T-cell (primary cell): Measurements from ENCODE around the gene TACO1. TPM values are rescaled to one million over a fixed set of nuclear protein-coding genes. Genes with fewer than 3 reads are reported as not detected.
A peak's percentile ranks its signal among the peaks of the same experiment; 100 is the strongest.

Experiments
- ATAC-seq, 4 experiments: fragments of 200-7000 bp in 3 of 4; fragments of 150-1000 bp in 1 of 4; cut with Tn5 transposase; replicated peaks in 1 of 4; 1 replicate in 3 of 4; 2 replicates in 1 of 4; pipeline ENCODE4 v1.10.0; 2021; ENCODE audit warnings: moderate library complexity in 3 of 4, mild to moderate bottlenecking in 2 of 4, moderate number of reproducible peaks in 1 of 4
- CTCF ChIA-PET, 2 donors: fragments of 300-600 bp; sonication (Branson Sonifier 250); formaldehyde crosslinking; loops; one replicate each; lab custom pipeline; 2022; ENCODE audit warnings: antibody characterized with exemption in 2 of 2; lab: Charles Lee
- POLR2A ChIA-PET, 2 donors: fragments of 300-600 bp; sonication (Branson Sonifier 250); formaldehyde crosslinking; loops; one replicate each; lab custom pipeline; 2022; ENCODE audit warnings: antibody characterized with exemption in 2 of 2; lab: Charles Lee
- DNase-seq, 35 experiments: peaks; one replicate each; pipeline versions ENCODE4 v3.0.0 to v3.0.0-alpha.2; 2013 to 2023
- H3K27ac ChIP-seq: one replicate; pipeline ENCODE4 v1.5.1; 2013; ENCODE audit warnings: low read length
- H3K27me3 ChIP-seq, 2 experiments: replicated peaks in 1 of 2; 1 replicate in 1 of 2; 2 replicates in 1 of 2; pipeline versions ENCODE4 v1.6.1 to v1.7.0; 2013; ENCODE audit warnings: low read length in 1 of 2, mixed read lengths in 1 of 2; ENCODE audit not compliant: control insufficient read depth in 2 of 2, insufficient read depth in 2 of 2; ENCODE audit errors: extremely low read depth in 1 of 2
- H3K36me3 ChIP-seq, 2 donors: 1 replicate in 1 of 2; 2 replicates in 1 of 2; pipeline versions ENCODE4 v1.6.1 to v1.7.0; 2013; ENCODE audit warnings: low read length in 1 of 2; ENCODE audit not compliant: control insufficient read depth in 2 of 2, insufficient read depth in 1 of 2; ENCODE audit errors: extremely low read depth in 1 of 2
- H3K4me1 ChIP-seq, 2 experiments: 1 replicate in 1 of 2; 2 replicates in 1 of 2; pipeline versions ENCODE4 v1.6.1 to v1.7.0; 2013; ENCODE audit warnings: low read length in 2 of 2, mixed read lengths in 1 of 2; ENCODE audit not compliant: insufficient read depth in 2 of 2, control insufficient read depth in 1 of 2; ENCODE audit errors: extremely low read depth in 1 of 2
- H3K4me3 ChIP-seq, 2 donors: 1 replicate in 1 of 2; 2 replicates in 1 of 2; pipeline versions ENCODE4 v1.5.1 to v1.7.0; 2013; ENCODE audit warnings: mild to moderate bottlenecking in 2 of 2, low read length in 1 of 2, moderate library complexity in 1 of 2; ENCODE audit not compliant: control insufficient read depth in 1 of 2; ENCODE audit errors: extremely low read depth in 1 of 2
- H3K9me3 ChIP-seq: 2 replicates; pipeline ENCODE4 v1.7.0; 2013
- H3K27ac Mint-ChIP-seq, 2 donors: one replicate each; pipeline ENCODE4 v1.8.0; 2020 to 2021; ENCODE audit warnings: mild to moderate bottlenecking in 2 of 2, mixed read lengths in 2 of 2
- H3K27me3 Mint-ChIP-seq, 2 donors: one replicate each; pipeline ENCODE4 v1.8.0; 2021 to 2022; ENCODE audit warnings: mixed read lengths in 2 of 2
- H3K36me3 Mint-ChIP-seq: one replicate; pipeline ENCODE4 v1.8.0; 2021; ENCODE audit warnings: mixed read lengths
- H3K4me1 Mint-ChIP-seq, 3 donors: one replicate each; pipeline ENCODE4 v1.8.0; 2020 to 2022; ENCODE audit warnings: mixed read lengths in 3 of 3, mild to moderate bottlenecking in 1 of 3
- H3K4me3 Mint-ChIP-seq, 3 donors: one replicate each; pipeline ENCODE4 v1.8.0; 2020 to 2022; ENCODE audit warnings: mild to moderate bottlenecking in 3 of 3, mixed read lengths in 3 of 3, moderate library complexity in 3 of 3
- H3K9me3 Mint-ChIP-seq, 3 donors: one replicate each; pipeline ENCODE4 v1.8.0; 2020 to 2022; ENCODE audit warnings: mixed read lengths in 3 of 3
- WGBS: methylation state at CpG from one replicate; pipeline ENCODE4 v1.1.5; 2013; ENCODE audit warnings: missing lambda C conversion rate; ENCODE audit not compliant: insufficient coverage; 5-methylcytosine and 5-hydroxymethylcytosine counted together
- total RNA-seq, 35 experiments: library from RNA in 6 of 35; stranded (reverse) in 6 of 35; fragments of 120-200 nt in 1 of 35; gene quantifications; one replicate each; pipeline versions ENCODE4 v1.2.1 to v1.2.4 and lab custom pipeline; 2013 to 2026

TACO1 gene
- total RNA-seq, 5 donors from 2014 or later (not counting 1 experiment from before 2014, with no cell fraction given), result 10.9 to 20.5 (median 18.8) TPM

DNA sequence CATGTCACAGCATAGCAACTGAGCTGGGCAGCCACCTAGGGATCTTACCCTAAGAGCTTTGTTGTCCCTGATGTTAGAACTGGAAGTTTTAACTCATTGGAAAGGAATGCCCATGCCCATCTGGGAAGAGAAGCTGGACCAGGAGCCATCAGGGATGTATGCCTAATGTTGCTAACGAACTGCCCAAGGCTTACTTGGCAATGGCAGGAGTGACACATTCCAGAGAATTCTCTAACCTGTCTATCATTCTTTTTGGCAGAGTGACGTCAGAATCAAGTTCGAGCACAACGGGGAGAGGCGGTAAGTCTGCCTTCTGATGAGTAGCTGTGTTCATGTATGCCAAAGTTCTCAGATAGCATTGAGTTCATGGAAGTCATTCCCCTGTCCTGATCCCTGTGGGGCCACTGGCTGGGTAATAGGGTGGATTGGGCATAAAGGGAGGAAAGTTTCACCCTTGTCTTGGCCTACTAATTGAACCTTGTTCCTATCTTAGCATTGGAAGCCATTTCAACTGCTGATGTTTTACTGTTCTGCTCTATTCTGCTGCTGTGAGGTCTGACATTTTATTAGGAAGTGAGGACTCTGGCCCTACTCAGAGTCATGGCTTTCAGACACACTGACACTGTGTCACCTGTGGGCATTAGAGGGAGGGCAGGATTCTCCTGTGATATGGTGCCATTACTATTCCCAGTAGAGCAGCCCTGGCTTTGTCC, 45.2 kb downstream of the TACO1 start:
- Mint-ChIP-seq H3K27me3 (no peaks in the 10 kb centered on the region), H3K9me3 (no peaks in the 10 kb centered on the region), H3K4me3 (no peak overlapping the region), H3K36me3 (peaks cover 53% of the 10 kb centered on the region), H3K4me1 (peaks cover 10 to 47% (median 25%) of the 10 kb centered on the region in 3 donors), H3K27ac (peak overlapping the region in 1 of 2 donors; percentile 20)
- DNase-seq (no peak), ATAC-seq (no peak)
- WGBS, result 100% methylated on average over 4 of the region's 5 CpGs
- Histone ChIP-seq H3K9me3 (no peaks in the 10 kb centered on the region), H3K27ac (no peak overlapping the region), H3K4me1 (peaks cover 0 to 7% of the 10 kb centered on the region in 2 experiments), H3K4me3 (no peak overlapping the region), H3K36me3 (peaks cover 0 to 27% of the 10 kb centered on the region in 2 donors), H3K27me3 (no peaks in the 10 kb centered on the region)
- CTCF ChIA-PET, result no interaction called here
- POLR2A ChIA-PET, result no interaction called here

DNA sequence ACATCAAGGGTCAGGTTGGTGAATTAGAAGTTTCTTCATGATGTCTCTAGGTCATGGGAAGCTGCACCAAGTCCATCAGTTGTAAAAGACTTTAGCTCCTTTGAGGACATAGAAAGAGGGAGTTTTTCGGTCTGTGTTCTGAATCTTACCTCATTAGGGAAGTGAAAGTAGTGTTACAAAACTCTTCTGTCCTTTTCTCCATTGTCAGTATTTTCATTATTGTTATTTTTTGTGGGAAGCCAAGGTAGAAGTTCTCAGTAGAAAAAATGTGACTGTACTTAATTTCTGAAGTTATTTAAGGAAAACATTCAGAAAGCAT, 45.8 kb downstream of the TACO1 start:
- Histone ChIP-seq H3K9me3 (no peaks in the 10 kb centered on the region), H3K27ac (no peak overlapping the region), H3K4me3 (no peak overlapping the region), H3K4me1 (peaks cover 0 to 7% of the 10 kb centered on the region in 2 experiments), H3K36me3 (peaks cover 0 to 30% of the 10 kb centered on the region in 2 donors), H3K27me3 (no peaks in the 10 kb centered on the region)
- peaks cover 53% of the 10 kb centered on the region for H3K36me3 Mint-ChIP-seq
- ChIA-PET POLR2A (no interaction called here), CTCF (no interaction called here)
- H3K27ac Mint-ChIP-seq, result peak overlapping the region in 1 of 2 donors; percentile 20
- H3K9me3 Mint-ChIP-seq, result no peaks in the 10 kb centered on the region
- H3K4me1 Mint-ChIP-seq, result peaks cover 10 to 46% (median 25%) of the 10 kb centered on the region in 3 donors
- ATAC-seq (no peak), DNase-seq (no peak)
- no CpG with 5 or more reads among the region's 1 CpG for WGBS
- H3K27me3 Mint-ChIP-seq, result no peaks in the 10 kb centered on the region
- H3K4me3 Mint-ChIP-seq, result no peak overlapping the region

DNA sequence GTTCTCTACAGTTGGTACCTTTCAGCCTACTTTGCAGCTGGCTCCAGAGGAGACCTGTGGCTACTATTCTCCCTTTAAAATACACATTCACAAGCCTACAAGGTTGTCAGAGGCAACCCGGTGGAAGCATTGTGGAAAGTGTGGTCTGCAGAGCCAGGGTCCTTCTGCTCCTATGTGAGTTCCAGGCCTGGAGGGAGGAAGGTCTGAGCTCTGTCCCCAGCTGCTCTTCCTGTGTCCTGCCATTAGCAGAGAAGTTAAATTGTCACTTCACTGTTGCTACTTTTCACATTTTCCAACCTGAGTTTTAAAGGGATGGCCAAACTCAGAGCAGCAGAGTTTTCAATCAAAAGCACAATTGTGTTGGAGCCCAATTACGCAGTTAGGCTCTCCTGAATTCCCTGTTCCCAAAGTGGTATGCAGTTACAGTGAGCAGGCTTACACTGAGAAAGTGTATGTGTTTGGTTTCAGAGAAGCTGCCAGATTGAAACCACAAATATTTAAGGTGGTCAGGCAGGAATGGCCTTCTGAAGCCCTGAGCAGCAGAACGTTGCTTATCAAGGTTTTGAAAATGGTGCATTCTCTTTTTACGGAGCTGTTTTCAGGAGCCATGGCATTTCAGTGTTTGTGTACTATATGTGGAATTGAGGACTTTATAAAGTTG, 46.5 kb downstream of the TACO1 start:
- Histone ChIP-seq H3K36me3 (peaks cover 0 to 33% of the 10 kb centered on the region in 2 donors), H3K27ac (no peak overlapping the region), H3K4me1 (peaks cover 0 to 7% of the 10 kb centered on the region in 2 experiments), H3K9me3 (no peaks in the 10 kb centered on the region), H3K4me3 (no peak overlapping the region), H3K27me3 (no peaks in the 10 kb centered on the region)
- Mint-ChIP-seq H3K9me3 (no peaks in the 10 kb centered on the region), H3K4me3 (no peak overlapping the region), H3K27ac (peak overlapping the region in 1 of 2 donors; percentile 11), H3K36me3 (peaks cover 51% of the 10 kb centered on the region), H3K27me3 (no peaks in the 10 kb centered on the region), H3K4me1 (peaks cover 10 to 42% (median 25%) of the 10 kb centered on the region in 3 donors)
- ChIA-PET CTCF (interaction anchor here in 1 of 2 donors (0.5 kb wide), 1 partner anchor 129 kb away, joined by 4 read pairs; no protein-coding TSS in a partner anchor), POLR2A (no interaction called here)
- WGBS, result 98% methylated on average over 3 of the region's 4 CpGs
- ATAC-seq (no peak), DNase-seq (no peak)

DNA sequence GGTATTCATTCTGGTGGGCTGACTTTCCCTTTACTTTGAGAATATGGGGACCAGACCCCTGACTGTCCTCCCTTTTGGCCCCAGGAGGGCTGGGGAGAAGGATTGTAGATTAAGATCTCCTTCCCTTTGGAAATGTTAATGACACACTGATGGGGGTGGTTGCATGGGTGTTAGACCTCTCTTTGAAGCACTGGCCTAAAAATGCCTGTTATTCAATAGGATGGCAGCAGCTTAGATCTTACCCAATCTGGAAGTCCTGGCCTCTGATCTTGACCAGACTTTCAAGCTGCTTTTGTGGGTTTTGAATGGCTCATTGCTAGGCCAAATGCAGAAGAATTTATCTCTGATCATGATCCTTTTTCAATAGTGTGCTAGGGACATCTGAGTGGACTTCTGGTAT, 47.2 kb downstream of the TACO1 start:
- CTCF ChIA-PET, result interaction anchor here in 1 of 2 donors (0.5 kb wide), 1 partner anchor 128 kb away, joined by 4 read pairs; no protein-coding TSS in a partner anchor

DNA sequence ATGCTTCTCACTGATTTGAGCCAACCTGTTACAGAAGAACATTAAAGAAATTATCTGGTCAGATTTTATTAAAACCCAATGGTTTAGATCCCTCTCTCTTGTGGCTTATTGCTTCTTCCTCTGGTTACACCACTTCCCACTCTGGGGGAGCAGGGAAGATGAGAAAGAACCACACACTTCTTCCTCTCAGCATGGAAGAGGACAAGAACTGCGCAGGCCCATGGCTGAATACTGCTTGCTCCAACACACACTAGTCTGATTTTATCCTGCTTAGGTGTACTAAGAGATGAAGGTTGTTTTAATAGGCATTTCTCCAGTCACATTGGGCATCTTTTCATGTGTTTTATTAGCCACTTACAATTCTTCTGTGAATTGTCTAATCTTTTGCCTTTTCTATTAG, 49.1 kb downstream of the TACO1 start:
- Mint-ChIP-seq H3K27me3 (no peaks in the 10 kb centered on the region), H3K36me3 (peaks cover 69% of the 10 kb centered on the region), H3K4me1 (peaks cover 10 to 38% (median 25%) of the 10 kb centered on the region in 3 donors), H3K9me3 (no peaks in the 10 kb centered on the region), H3K4me3 (no peak overlapping the region), H3K27ac (no peak overlapping the region)
- Histone ChIP-seq H3K9me3 (no peaks in the 10 kb centered on the region), H3K27ac (no peak overlapping the region), H3K27me3 (no peaks in the 10 kb centered on the region), H3K4me1 (peaks cover 0 to 7% of the 10 kb centered on the region in 2 experiments), H3K4me3 (no peak overlapping the region), H3K36me3 (peaks cover 0 to 52% of the 10 kb centered on the region in 2 donors)
- ATAC-seq (no peak), DNase-seq (no peak)
- ChIA-PET POLR2A (no interaction called here), CTCF (no interaction called here)
- WGBS, result no CpG with 5 or more reads among the region's 1 CpG

More for the DNA sequence above, 47.2 kb downstream of the TACO1 start:
- Histone ChIP-seq H3K9me3 (no peaks in the 10 kb centered on the region), H3K4me1 (peaks cover 0 to 7% of the 10 kb centered on the region in 2 experiments), H3K36me3 (peaks cover 0 to 38% of the 10 kb centered on the region in 2 donors), H3K27ac (no peak overlapping the region), H3K27me3 (no peaks in the 10 kb centered on the region), H3K4me3 (no peak overlapping the region)
- DNase-seq, result no peak
- peaks cover 10 to 42% (median 25%) of the 10 kb centered on the region in 3 donors for H3K4me1 Mint-ChIP-seq
- H3K27me3 Mint-ChIP-seq, result no peaks in the 10 kb centered on the region
- H3K27ac Mint-ChIP-seq, result no peak overlapping the region
- no peak overlapping the region for H3K4me3 Mint-ChIP-seq
- no peaks in the 10 kb centered on the region for H3K9me3 Mint-ChIP-seq
- no peak for ATAC-seq
- H3K36me3 Mint-ChIP-seq, result peaks cover 59% of the 10 kb centered on the region
- POLR2A ChIA-PET, result no interaction called here

DNA sequence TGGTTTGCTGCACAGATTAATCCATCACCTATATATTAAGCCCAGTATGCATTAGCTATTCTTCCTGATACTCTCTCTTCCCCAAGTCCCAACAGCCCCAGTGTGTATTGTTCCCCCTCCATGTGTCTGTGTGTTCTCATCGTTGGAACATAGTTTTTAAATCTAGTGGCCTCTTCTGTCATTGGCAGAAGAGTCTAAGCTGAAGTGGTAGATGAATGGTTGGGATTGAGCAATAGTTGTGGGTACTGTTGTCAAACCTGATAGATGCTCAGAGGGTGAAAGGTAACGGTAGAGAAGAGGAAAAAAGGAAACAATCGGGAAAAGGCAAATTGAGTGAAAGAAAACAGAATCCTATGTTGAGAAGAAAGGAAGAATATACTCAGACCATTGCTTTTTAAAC, 51.4 kb downstream of the TACO1 start:
- Histone ChIP-seq H3K4me3 (no peak overlapping the region), H3K27ac (no peak overlapping the region), H3K27me3 (no peaks in the 10 kb centered on the region), H3K4me1 (peaks cover 0 to 7% of the 10 kb centered on the region in 2 experiments), H3K36me3 (peaks cover 0 to 44% of the 10 kb centered on the region in 2 donors), H3K9me3 (no peaks in the 10 kb centered on the region)
- POLR2A ChIA-PET, result no interaction called here
- Mint-ChIP-seq H3K4me3 (no peak overlapping the region), H3K27me3 (no peaks in the 10 kb centered on the region), H3K27ac (no peak overlapping the region), H3K36me3 (peaks cover 54% of the 10 kb centered on the region), H3K4me1 (peaks cover 10 to 19% (median 16%) of the 10 kb centered on the region in 3 donors), H3K9me3 (no peaks in the 10 kb centered on the region)
- no CpG with 5 or more reads among the region's 3 CpGs for WGBS
- no peak for DNase-seq
- ATAC-seq, result no peak
- CTCF ChIA-PET, result no interaction called here
